ENCODE measurements around the gene JPT2.

The JPT2 gene

GRCh38 chr16:1721372-1721771 lies 43.3 kb downstream of the JPT2 start:
- no peak for TF ChIP-seq CTCF (conservative IDR thresholded peaks at IDR 0.05)
- H3K27ac ChIP-seq: no peak overlapping the region

GRCh38 chr16:1723450-1724147 lies 45.5 kb downstream of the JPT2 start:
- TF ChIP-seq CTCF (conservative IDR thresholded peaks at IDR 0.05): peak; percentile 76
- no peak overlapping the region for H3K27ac ChIP-seq

- no peak overlapping the region for H3K27ac ChIP-seq
These were observed 46.4 kb downstream of the JPT2 start for GRCh38 chr16:1724491-1724890.

GRCh38 chr16:1726661-1727502 lies 48.8 kb downstream of the JPT2 start:
- no peak for TF ChIP-seq CTCF (conservative IDR thresholded peaks at IDR 0.05)

More at GRCh38 chr16:1724491-1724890, 46.4 kb downstream of the JPT2 start:
- no peak for TF ChIP-seq CTCF (conservative IDR thresholded peaks at IDR 0.05)

GRCh38 chr16:1727651-1728624 lies 49.9 kb downstream of the JPT2 start:
- no peak overlapping the region for H3K27ac ChIP-seq
- TF ChIP-seq CTCF (conservative IDR thresholded peaks at IDR 0.05): no peak

More at GRCh38 chr16:1726661-1727502, 48.8 kb downstream of the JPT2 start:
- H3K27ac ChIP-seq: no peak overlapping the region

- TF ChIP-seq CTCF (conservative IDR thresholded peaks at IDR 0.05): no peak
- H3K27ac ChIP-seq: no peak overlapping the region
These were observed 50.9 kb downstream of the JPT2 start for GRCh38 chr16:1729026-1729425.

Data from VCaP (cell line).